Esophagus squamous epithelium (tissue), 4 donors: ENCODE measurements around the gene CCL4L2.

Experiments used
- POLR2A ChIP-seq, 4 donors: fragments of 450-650 bp; IDR thresholded peaks; one replicate each; pipeline ENCODE4 v1.6.1; 2017; ENCODE audit warnings: antibody characterized with exemption in 4 of 4, mild to moderate bottlenecking in 4 of 4, moderate library complexity in 3 of 4
- TF ChIP-seq, protein P1 (sequence below), 6 experiments: fragments of 450-650 bp in 4 of 6; fragments of 200-600 bp in 2 of 6; sonication (generic) in 2 of 6; IDR thresholded peaks; one replicate each; pipeline ENCODE4 v1.5.1; 2016 to 2019; ENCODE audit warnings: antibody characterized with exemption in 6 of 6, mild to moderate bottlenecking in 4 of 6, moderate library complexity in 4 of 6

DNA sequence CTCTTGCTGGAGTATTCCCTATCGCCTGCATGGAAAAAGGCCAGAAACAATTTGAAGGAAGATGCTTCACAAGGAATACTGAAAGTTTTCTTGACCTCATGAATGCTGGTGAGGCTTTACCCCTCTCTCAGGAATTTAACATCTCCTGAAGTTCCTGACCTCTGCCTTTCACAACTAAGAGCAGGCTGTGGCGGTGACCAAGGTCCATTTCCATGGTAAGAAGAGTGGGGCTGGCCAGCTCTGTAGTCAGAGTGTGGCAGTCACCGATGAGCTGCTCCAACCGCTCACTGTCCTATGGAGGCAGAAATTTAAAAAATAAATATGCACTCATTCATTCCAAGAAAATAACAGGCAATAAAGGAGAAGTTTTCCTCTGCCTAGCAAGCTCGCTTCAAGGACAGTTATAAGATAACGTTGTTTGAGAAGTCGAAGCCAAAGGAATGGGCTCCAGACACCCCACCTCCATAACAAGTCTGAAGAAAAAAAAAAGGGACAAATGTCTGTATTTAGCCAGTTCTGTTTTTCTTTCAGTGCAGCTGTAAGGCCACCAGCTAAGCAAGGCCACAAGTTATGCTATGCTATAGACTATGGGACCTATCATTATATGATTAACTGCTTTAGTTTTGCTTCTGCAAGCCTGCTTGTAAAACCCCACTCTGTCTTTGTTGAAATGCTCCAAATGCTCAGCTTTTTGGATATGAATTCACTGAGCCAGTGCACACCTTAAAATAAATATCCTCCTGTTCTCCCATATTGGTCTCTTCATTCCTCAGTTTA, 6.0 kb upstream of the CCL4L2 start:
- no peak for TF ChIP-seq POLR2A (IDR thresholded peaks at IDR 0.05)
- TF ChIP-seq, protein P1, sequence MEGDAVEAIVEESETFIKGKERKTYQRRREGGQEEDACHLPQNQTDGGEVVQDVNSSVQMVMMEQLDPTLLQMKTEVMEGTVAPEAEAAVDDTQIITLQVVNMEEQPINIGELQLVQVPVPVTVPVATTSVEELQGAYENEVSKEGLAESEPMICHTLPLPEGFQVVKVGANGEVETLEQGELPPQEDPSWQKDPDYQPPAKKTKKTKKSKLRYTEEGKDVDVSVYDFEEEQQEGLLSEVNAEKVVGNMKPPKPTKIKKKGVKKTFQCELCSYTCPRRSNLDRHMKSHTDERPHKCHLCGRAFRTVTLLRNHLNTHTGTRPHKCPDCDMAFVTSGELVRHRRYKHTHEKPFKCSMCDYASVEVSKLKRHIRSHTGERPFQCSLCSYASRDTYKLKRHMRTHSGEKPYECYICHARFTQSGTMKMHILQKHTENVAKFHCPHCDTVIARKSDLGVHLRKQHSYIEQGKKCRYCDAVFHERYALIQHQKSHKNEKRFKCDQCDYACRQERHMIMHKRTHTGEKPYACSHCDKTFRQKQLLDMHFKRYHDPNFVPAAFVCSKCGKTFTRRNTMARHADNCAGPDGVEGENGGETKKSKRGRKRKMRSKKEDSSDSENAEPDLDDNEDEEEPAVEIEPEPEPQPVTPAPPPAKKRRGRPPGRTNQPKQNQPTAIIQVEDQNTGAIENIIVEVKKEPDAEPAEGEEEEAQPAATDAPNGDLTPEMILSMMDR (IDR thresholded peaks at IDR 0.05) = no peak
